Measurements from ENCODE around the gene LRRC53.

LRRC53 gene

DNA sequence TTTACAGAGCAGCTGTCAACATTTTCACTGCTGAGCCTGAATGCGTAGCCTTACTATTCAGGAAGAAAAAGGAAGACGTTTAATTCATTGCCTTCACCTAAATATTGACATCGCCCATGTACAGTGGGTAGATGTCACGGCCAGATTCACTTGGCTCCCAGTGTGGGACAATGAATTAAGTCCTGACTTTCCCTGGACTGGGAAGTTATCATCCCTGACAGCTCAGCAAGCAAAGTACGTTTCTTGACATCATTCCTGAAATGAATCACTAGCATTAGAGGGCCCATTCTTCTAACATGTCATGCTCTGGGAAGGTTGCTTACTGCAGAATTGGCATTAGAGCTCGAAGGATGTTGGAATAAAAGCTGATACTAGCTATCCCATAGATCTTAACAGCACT, 37.8 kb downstream of the LRRC53 start:
- in situ Hi-C loops (cut with MboI; ENCODE audit: low sequenced_read_pairs), result no loop called here
- Histone ChIP-seq H3K4me3 (no peak overlapping the region), H3K27me3 (ENCODE audit: low read depth) (no peaks in the 10 kb centered on the region; the same call in none of the 2 replicates), H3K9me3 (no peaks in the 10 kb centered on the region), H3K36me3 (replicated peaks) (no peaks in the 10 kb centered on the region), H3K4me1 (no peaks in the 10 kb centered on the region)
- DNase-seq (ENCODE audit: low spot score in 2 of 2), result no peak

- DNase-seq (ENCODE audit: low spot score in 2 of 2), result no peak
- H3K36me3 ChIP-seq (replicated peaks), result no peaks in the 10 kb centered on the region
- H3K4me3 ChIP-seq, result no peak overlapping the region
- H3K9me3 ChIP-seq, result no peaks in the 10 kb centered on the region
- in situ Hi-C loops (cut with MboI; ENCODE audit: low sequenced_read_pairs), result no loop called here
- H3K4me1 ChIP-seq, result no peaks in the 10 kb centered on the region; the same call in 1 of the 2 replicates
- peaks cover 2% of the 10 kb centered on the region; the same call in 1 of the 2 replicates for H3K27me3 ChIP-seq (ENCODE audit: low read depth)
These were observed 40.9 kb downstream of the LRRC53 start for GRCh38 chr1:74471470-74471869.

DNA sequence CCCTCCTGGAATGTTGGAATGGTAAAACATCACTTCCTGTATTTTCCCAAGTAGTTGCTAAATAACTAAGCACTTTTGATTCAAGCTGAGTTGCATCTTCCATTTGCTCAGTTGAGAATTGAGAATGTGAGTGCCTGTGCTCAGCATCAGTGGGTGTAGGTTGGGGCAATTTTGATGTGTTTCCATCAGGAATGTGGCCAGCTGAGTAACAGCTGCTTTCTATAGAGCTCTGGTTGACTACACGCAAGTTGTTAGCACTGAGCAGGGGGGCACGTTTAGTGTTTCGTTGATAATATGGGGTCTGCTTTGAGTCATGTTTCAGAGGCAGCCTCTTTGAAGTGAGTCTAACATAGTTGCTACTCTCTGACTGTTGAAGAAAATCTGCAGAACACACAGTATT, 41.5 kb downstream of the LRRC53 start:
- in situ Hi-C loops (cut with MboI; ENCODE audit: low sequenced_read_pairs), result no loop called here
- H3K4me3 ChIP-seq, result no peak overlapping the region
- no peak for DNase-seq (ENCODE audit: low spot score in 2 of 2)
- H3K27me3 ChIP-seq (ENCODE audit: low read depth), result peaks cover 2% of the 10 kb centered on the region; the same call in 1 of the 2 replicates
- H3K9me3 ChIP-seq, result no peaks in the 10 kb centered on the region
- no peaks in the 10 kb centered on the region; the same call in 1 of the 2 replicates for H3K4me1 ChIP-seq
- no peaks in the 10 kb centered on the region for H3K36me3 ChIP-seq (replicated peaks)

DNA sequence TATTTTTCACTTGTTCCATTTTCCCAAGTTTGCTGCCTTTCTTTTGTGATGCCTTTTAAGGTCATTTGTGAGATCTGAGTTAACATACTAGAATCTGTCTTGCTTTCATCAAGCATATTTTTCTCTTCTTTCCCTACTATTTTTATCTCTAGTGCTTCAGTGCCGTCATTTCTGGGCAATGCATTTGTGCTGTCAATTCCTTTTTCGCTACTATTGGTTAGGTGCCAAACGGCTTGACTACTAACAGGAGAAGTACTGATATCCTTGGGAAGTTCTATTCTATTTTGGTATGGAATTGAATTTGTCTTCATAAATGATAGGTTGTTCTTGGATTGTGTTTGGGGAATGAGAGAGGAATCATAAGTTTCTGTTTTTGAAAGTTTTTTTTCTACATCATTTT, 42.2 kb downstream of the LRRC53 start:
- no peak for DNase-seq (ENCODE audit: low spot score in 2 of 2)
- in situ Hi-C loops (cut with MboI; ENCODE audit: low sequenced_read_pairs), result no loop called here
- no peaks in the 10 kb centered on the region; the same call in 1 of the 2 replicates for H3K4me1 ChIP-seq

GRCh38 chr1:74468982-74469603, 43.3 kb downstream of the LRRC53 start:
- no peaks in the 10 kb centered on the region for H3K9me3 ChIP-seq
- no peak overlapping the region for H3K4me3 ChIP-seq
- in situ Hi-C loops (cut with MboI; ENCODE audit: low sequenced_read_pairs), result no loop called here
- H3K27me3 ChIP-seq (ENCODE audit: low read depth), result peaks cover 2% of the 10 kb centered on the region; the same call in 1 of the 2 replicates
- DNase-seq (ENCODE audit: low spot score in 2 of 2), result peak in 1 of 2 experiments; percentile 56
- no peaks in the 10 kb centered on the region; the same call in 1 of the 2 replicates for H3K4me1 ChIP-seq
- H3K36me3 ChIP-seq (replicated peaks), result no peaks in the 10 kb centered on the region

More for the DNA sequence above, 42.2 kb downstream of the LRRC53 start:
- H3K9me3 ChIP-seq, result no peaks in the 10 kb centered on the region
- no peak overlapping the region for H3K4me3 ChIP-seq
- peaks cover 2% of the 10 kb centered on the region; the same call in 1 of the 2 replicates for H3K27me3 ChIP-seq (ENCODE audit: low read depth)
- H3K36me3 ChIP-seq (replicated peaks), result no peaks in the 10 kb centered on the region

GRCh38 chr1:74467786-74468377, 44.5 kb downstream of the LRRC53 start:
- H3K4me3 ChIP-seq, result no peak overlapping the region
- H3K27me3 ChIP-seq (ENCODE audit: low read depth), result 0 out of 2 replicates have a peak, but pooled peaks cover 2% of the 10 kb centered on the region
- no peaks in the 10 kb centered on the region for H3K36me3 ChIP-seq (replicated peaks)
- peak; percentile 14 to 35 for DNase-seq (ENCODE audit: low spot score in 2 of 2)
- H3K9me3 ChIP-seq, result no peaks in the 10 kb centered on the region
- in situ Hi-C loops (cut with MboI; ENCODE audit: low sequenced_read_pairs), result no loop called here
- no peaks in the 10 kb centered on the region; the same call in 1 of the 2 replicates for H3K4me1 ChIP-seq

- Histone ChIP-seq H3K9me3 (no peaks in the 10 kb centered on the region), H3K27me3 (ENCODE audit: low read depth) (0 out of 2 replicates have a peak, but pooled peaks cover 2% of the 10 kb centered on the region), H3K4me3 (no peak overlapping the region), H3K4me1 (no peaks in the 10 kb centered on the region; the same call in 1 of the 2 replicates), H3K36me3 (replicated peaks) (no peaks in the 10 kb centered on the region)
- in situ Hi-C loops (cut with MboI; ENCODE audit: low sequenced_read_pairs), result no loop called here
- DNase-seq (ENCODE audit: low spot score in 2 of 2), result no peak
These were observed 47.2 kb downstream of the LRRC53 start for GRCh38 chr1:74465193-74465681.

- Histone ChIP-seq H3K4me3 (no peak overlapping the region), H3K36me3 (replicated peaks) (no peaks in the 10 kb centered on the region), H3K9me3 (no peaks in the 10 kb centered on the region), H3K4me1 (no peaks in the 10 kb centered on the region; the same call in 1 of the 2 replicates), H3K27me3 (ENCODE audit: low read depth) (0 out of 2 replicates have a peak, but pooled peaks cover 2% of the 10 kb centered on the region)
- DNase-seq (ENCODE audit: low spot score in 2 of 2), result no peak
- in situ Hi-C loops (cut with MboI; ENCODE audit: low sequenced_read_pairs), result no loop called here
These were observed 48.4 kb downstream of the LRRC53 start for GRCh38 chr1:74464037-74464436.

- 0 out of 2 replicates have a peak, but pooled peaks cover 2% of the 10 kb centered on the region for H3K27me3 ChIP-seq (ENCODE audit: low read depth)
- no peaks in the 10 kb centered on the region; the same call in 1 of the 2 replicates for H3K4me1 ChIP-seq
- in situ Hi-C loops (cut with MboI; ENCODE audit: low sequenced_read_pairs), result no loop called here
- H3K4me3 ChIP-seq, result no peak overlapping the region
- H3K9me3 ChIP-seq, result no peaks in the 10 kb centered on the region
- no peaks in the 10 kb centered on the region for H3K36me3 ChIP-seq (replicated peaks)
- DNase-seq (ENCODE audit: low spot score in 2 of 2), result no peak
These were observed 49.0 kb downstream of the LRRC53 start for GRCh38 chr1:74463333-74463988.

- no peaks in the 10 kb centered on the region for H3K9me3 ChIP-seq
- in situ Hi-C loops (cut with MboI; ENCODE audit: low sequenced_read_pairs), result no loop called here
- no peaks in the 10 kb centered on the region for H3K27me3 ChIP-seq (ENCODE audit: low read depth)
- H3K36me3 ChIP-seq (replicated peaks), result no peaks in the 10 kb centered on the region
- H3K4me1 ChIP-seq, result no peaks in the 10 kb centered on the region
- no peak overlapping the region for H3K4me3 ChIP-seq
- DNase-seq (ENCODE audit: low spot score in 2 of 2), result no peak
These were observed 55.2 kb downstream of the LRRC53 start for GRCh38 chr1:74457253-74457652.

DNA sequence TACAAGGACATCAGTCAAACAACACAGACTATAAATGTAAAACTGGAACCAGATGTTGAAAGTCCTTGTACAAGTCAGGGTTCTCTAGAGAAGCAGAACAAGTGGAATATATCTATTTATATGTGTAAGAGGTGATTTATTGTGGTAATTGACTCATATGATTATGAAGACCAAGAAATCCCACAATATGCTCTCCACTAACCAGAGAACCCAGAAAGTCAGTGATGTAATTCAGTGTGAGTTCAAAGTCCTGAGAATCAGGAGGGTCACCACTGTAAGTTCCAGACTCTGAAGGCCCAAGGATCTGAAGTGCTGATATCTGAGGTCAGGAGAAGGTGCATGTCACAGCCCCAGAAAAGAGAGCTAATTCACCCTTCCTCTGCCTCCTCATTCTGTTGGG, 57.0 kb downstream of the LRRC53 start:
- in situ Hi-C loops (cut with MboI; ENCODE audit: low sequenced_read_pairs), result no loop called here
- Histone ChIP-seq H3K27me3 (ENCODE audit: low read depth) (no peaks in the 10 kb centered on the region), H3K36me3 (replicated peaks) (no peaks in the 10 kb centered on the region)

DNA sequence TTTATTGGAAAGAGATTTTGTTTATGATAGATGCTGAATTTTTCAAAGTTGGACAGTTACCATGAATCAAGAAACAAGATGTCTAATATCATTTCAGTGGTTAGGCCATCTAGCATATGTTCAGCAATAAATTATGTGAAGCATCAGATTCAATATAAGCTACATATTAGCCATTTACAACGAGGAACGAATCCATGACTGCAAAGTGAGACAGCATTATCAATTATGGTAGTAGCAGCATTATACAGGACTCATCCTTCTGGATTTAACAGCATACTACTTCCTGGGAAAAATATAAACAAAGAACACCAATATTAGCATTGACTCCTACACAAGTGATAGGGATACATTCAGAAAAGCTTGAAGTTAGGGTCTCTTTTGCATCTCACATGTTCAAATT, 59.1 kb downstream of the LRRC53 start:
- no peaks in the 10 kb centered on the region for H3K27me3 ChIP-seq (ENCODE audit: low read depth)
- no peak overlapping the region for H3K4me3 ChIP-seq
- no peaks in the 10 kb centered on the region for H3K36me3 ChIP-seq (replicated peaks)
- in situ Hi-C loops (cut with MboI; ENCODE audit: low sequenced_read_pairs), result no loop called here
- no peak for DNase-seq (ENCODE audit: low spot score in 2 of 2)
- no peaks in the 10 kb centered on the region for H3K9me3 ChIP-seq
- no peaks in the 10 kb centered on the region for H3K4me1 ChIP-seq

More for the DNA sequence above, 57.0 kb downstream of the LRRC53 start:
- Histone ChIP-seq H3K4me1 (no peaks in the 10 kb centered on the region), H3K9me3 (no peaks in the 10 kb centered on the region), H3K4me3 (no peak overlapping the region)
- no peak for DNase-seq (ENCODE audit: low spot score in 2 of 2)

DNA sequence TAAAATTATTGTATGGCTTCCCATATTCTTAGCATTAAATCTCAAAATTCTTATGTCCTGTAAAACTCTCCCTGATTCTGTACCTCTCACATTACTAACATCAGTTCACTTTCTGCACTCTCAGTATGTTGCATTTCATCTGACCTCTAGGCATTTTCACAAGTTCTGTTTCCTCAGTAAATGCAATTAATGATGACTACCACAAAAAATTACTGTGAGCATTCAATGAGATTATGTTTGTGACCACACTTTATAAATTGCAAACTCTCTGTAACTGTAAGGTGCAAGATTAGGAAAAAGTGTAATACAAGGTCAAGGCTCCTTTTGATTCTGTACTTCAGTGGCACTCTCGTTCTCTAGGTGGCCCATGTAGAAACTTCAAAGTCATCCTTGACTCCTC, 60.4 kb downstream of the LRRC53 start:
- no peaks in the 10 kb centered on the region for H3K36me3 ChIP-seq (replicated peaks)
- no peak for DNase-seq (ENCODE audit: low spot score in 2 of 2)
- no peak overlapping the region for H3K4me3 ChIP-seq
- in situ Hi-C loops (cut with MboI; ENCODE audit: low sequenced_read_pairs), result no loop called here
- no peaks in the 10 kb centered on the region for H3K27me3 ChIP-seq (ENCODE audit: low read depth)
- no peaks in the 10 kb centered on the region for H3K9me3 ChIP-seq
- H3K4me1 ChIP-seq, result no peaks in the 10 kb centered on the region

- no peaks in the 10 kb centered on the region for H3K36me3 ChIP-seq (replicated peaks)
- H3K4me3 ChIP-seq, result no peak overlapping the region
- H3K27me3 ChIP-seq (ENCODE audit: low read depth), result 0 out of 2 replicates have a peak, but pooled peaks cover under 1% of the 10 kb centered on the region
- no peak for DNase-seq (ENCODE audit: low spot score in 2 of 2)
- in situ Hi-C loops (cut with MboI; ENCODE audit: low sequenced_read_pairs), result no loop called here
- no peaks in the 10 kb centered on the region for H3K4me1 ChIP-seq
- no peaks in the 10 kb centered on the region for H3K9me3 ChIP-seq
These were observed 75.4 kb downstream of the LRRC53 start for GRCh38 chr1:74437035-74437434.

Data from HAP-1 (cell line).